IMR-90 (cell line): ENCODE results near the gene GTSE1. TPM values are rescaled to one million over a fixed set of nuclear protein-coding genes. Genes with fewer than 3 reads are reported as not detected.

ENCODE experiments used
- ATAC-seq: fragments of 200-7000 bp; cut with Tn5 transposase; 2 replicates; pipeline ENCODE4 v1.9.1; 2020; ENCODE audit warnings: low read depth, mild to moderate bottlenecking, moderate library complexity
- BruUV-seq: library from RNA; stranded (reverse); fragments of 400-500 nt; replicated peaks from 2 replicates; lab custom pipeline; 2021; lab: Mats Ljungman, UMichigan
- CTCF ChIA-PET: fragments of 300-600 bp; formaldehyde crosslinking; extraction: SDS; loops from one replicate; lab custom pipeline; 2021; ENCODE audit warnings: antibody characterized with exemption; lab: Yijun Ruan, JAX
- POLR2A ChIA-PET: fragments of 300-600 bp; sonication (Branson Sonifier 250); formaldehyde crosslinking; loops from one replicate; lab custom pipeline; 2022; ENCODE audit warnings: antibody characterized with exemption; ENCODE audit not compliant: unreplicated experiment; lab: Charles Lee
- DNase-seq: peaks from one replicate; pipeline ENCODE4 v3.0.0; 2013
- H2AFZ ChIP-seq: replicated peaks from 2 replicates; pipeline ENCODE3; 2013; ENCODE audit warnings: low read length, mild to moderate bottlenecking; ENCODE audit not compliant: poor library complexity
- H2AK5ac ChIP-seq: 2 replicates; pipeline ENCODE4 v1.6.1; 2013; ENCODE audit warnings: low read depth, low read length, inconsistent platforms
- H2AK9ac ChIP-seq: replicated peaks from 2 replicates; pipeline ENCODE3; 2013; ENCODE audit warnings: mild to moderate bottlenecking, low read depth, low read length, moderate library complexity; ENCODE audit not compliant: poor library complexity
- H2BK120ac ChIP-seq: 2 replicates; pipeline ENCODE4 v1.6.1; 2013; ENCODE audit warnings: low read depth, low read length, inconsistent platforms
- H2BK15ac ChIP-seq: 3 replicates; pipeline ENCODE4 v1.6.1; 2013; ENCODE audit warnings: low read depth, low read length, inconsistent platforms
- H2BK20ac ChIP-seq: 2 replicates; pipeline ENCODE4 v1.6.1; 2013; ENCODE audit warnings: low read depth, mild to moderate bottlenecking, inconsistent platforms, low read length, moderate library complexity
- H2BK5ac ChIP-seq: 2 replicates; pipeline ENCODE4 v1.6.1; 2013; ENCODE audit warnings: mild to moderate bottlenecking, low read depth, low read length, inconsistent platforms; ENCODE audit not compliant: poor library complexity, severe bottlenecking
- H3K14ac ChIP-seq: replicated peaks from 2 replicates; pipeline ENCODE4 v1.6.1; 2013; ENCODE audit warnings: low read depth, low read length, inconsistent platforms
- H3K18ac ChIP-seq: 2 replicates; pipeline ENCODE4 v1.6.1; 2013; ENCODE audit warnings: low read depth, low read length, control low read depth
- H3K23ac ChIP-seq: 2 replicates; pipeline ENCODE4 v1.6.1; 2013; ENCODE audit warnings: low read depth, low read length, inconsistent platforms
- H3K27ac ChIP-seq: 2 replicates; pipeline ENCODE4 v1.5.1; 2013; ENCODE audit warnings: mild to moderate bottlenecking, control low read depth, low read length; ENCODE audit not compliant: insufficient read depth
- H3K27me3 ChIP-seq: 2 replicates; pipeline ENCODE4 v1.6.1; 2013; ENCODE audit warnings: low read length; ENCODE audit not compliant: control insufficient read depth, insufficient read depth
- H3K36me3 ChIP-seq: 2 replicates; pipeline ENCODE4 v1.6.1; 2013; ENCODE audit warnings: low read length, mixed read lengths; ENCODE audit not compliant: control insufficient read depth, insufficient read depth
- H3K4ac ChIP-seq: 2 replicates; pipeline ENCODE4 v1.6.1; 2013; ENCODE audit warnings: low read depth, low read length, inconsistent platforms
- H3K4me1 ChIP-seq: 2 replicates; pipeline ENCODE4 v1.6.1; 2013; ENCODE audit warnings: low read length, mixed read lengths; ENCODE audit not compliant: control insufficient read depth, insufficient read depth
- H3K4me2 ChIP-seq: 2 replicates; pipeline ENCODE4 v1.6.1; 2013; ENCODE audit warnings: low read depth, mild to moderate bottlenecking, control low read depth, low read length, moderate library complexity
- H3K4me3 ChIP-seq: 2 replicates; pipeline ENCODE4 v1.5.1; 2013; ENCODE audit warnings: low read depth, mild to moderate bottlenecking, control low read depth, low read length, moderate library complexity; ENCODE audit not compliant: insufficient read depth
- H3K56ac ChIP-seq: 2 replicates; pipeline ENCODE4 v1.6.1; 2013; ENCODE audit warnings: low read length, inconsistent platforms; ENCODE audit not compliant: insufficient read depth; ENCODE audit errors: extremely low read depth
- H3K79me1 ChIP-seq, 2 experiments: 2 replicates each; pipeline ENCODE4 v1.6.1; 2013; ENCODE audit warnings: low read length in 2 of 2, inconsistent platforms in 1 of 2, low read depth in 1 of 2
- H3K9ac ChIP-seq: 2 replicates; pipeline ENCODE4 v1.6.1; 2013; ENCODE audit warnings: low read depth, low read length, control low read depth
- H3K9me1 ChIP-seq: 2 replicates; pipeline ENCODE4 v1.6.1; 2013; ENCODE audit warnings: low read length, inconsistent platforms; ENCODE audit not compliant: insufficient read depth
- H3K9me3 ChIP-seq: 2 replicates; pipeline ENCODE4 v1.6.1; 2013; ENCODE audit warnings: low read length; ENCODE audit not compliant: control insufficient read depth, insufficient read depth
- H4K20me1 ChIP-seq: 2 replicates; pipeline ENCODE4 v1.6.1; 2013; ENCODE audit warnings: low read length, inconsistent platforms; ENCODE audit not compliant: insufficient read depth
- H4K5ac ChIP-seq: 2 replicates; pipeline ENCODE4 v1.6.1; 2013; ENCODE audit warnings: mild to moderate bottlenecking, low read depth, low read length, control low read depth
- H4K8ac ChIP-seq, 2 experiments: 2 replicates each; pipeline ENCODE4 v1.6.1; 2013; ENCODE audit warnings: low read depth in 2 of 2, low read length in 2 of 2, control low read depth in 1 of 2, inconsistent platforms in 1 of 2
- H4K91ac ChIP-seq: 2 replicates; pipeline ENCODE4 v1.6.1; 2013; ENCODE audit warnings: low read depth, low read length, inconsistent platforms; ENCODE audit not compliant: insufficient read depth
- BHLHE40 ChIP-seq: fragments of 150-350 bp; IDR thresholded peaks from 2 replicates; pipeline ENCODE4 v1.6.1; 2016; ENCODE audit warnings: mild to moderate bottlenecking, low read depth, low read length
- CHD1 ChIP-seq: IDR thresholded peaks from 2 replicates; pipeline ENCODE4 v1.6.1; 2012; ENCODE audit warnings: low read depth, low read length, improper control_type of control experiment
- NFE2L2 ChIP-seq: fragments of 150-350 bp; IDR thresholded peaks from 2 replicates; pipeline ENCODE4 v1.6.1; 2016; ENCODE audit warnings: low read depth, mild to moderate bottlenecking, low read length
- WGBS, 2 experiments: methylation state at CpG; one replicate each; pipeline versions ENCODE4 v1.1.5 to v1.1.7; 2013; ENCODE audit warnings: missing lambda C conversion rate in 2 of 2; ENCODE audit not compliant: insufficient read length in 1 of 2; ENCODE audit errors: extremely low coverage in 2 of 2; 5-methylcytosine and 5-hydroxymethylcytosine counted together
- dilution Hi-C: fragments of 300-500 bp; cut with HindIII; formaldehyde crosslinking; loops from one replicate; pipeline ENCODE4 v1.14.3; 2018; ENCODE audit warnings: low sequenced_read_pairs; ENCODE audit not compliant: unreplicated experiment
- in situ Hi-C: fragments of 300-500 bp; cut with MboI; formaldehyde crosslinking; loops from 3 replicates; pipeline ENCODE4 v1.14.3; 2019; ENCODE audit warnings: low sequenced_read_pairs, inconsistent platforms, mixed read lengths
- intact Hi-C: fragments of 100-400 bp; cut with micrococcal nuclease; formaldehyde crosslinking; loops from 2 replicates; pipeline ENCODE4 v1.10.0; 2022
- polyA plus RNA-seq, 3 experiments: library from polyadenylated mRNA; depleted of rRNA; stranded (reverse); fragments of >200 nt; gene quantifications; 2 replicates each; pipeline ENCODE4 v1.2.3, GENCODE V29; 2012; ENCODE audit warnings: low replicate concordance in 1 of 3
- total RNA-seq: library from RNA; depleted of rRNA; stranded (reverse); fragments of >200 nt; gene quantifications from 2 replicates; pipeline ENCODE4 v1.2.3, GENCODE V29; 2012

Gene GTSE1
- total and polyA plus RNA-seq, 2 of the 4 experiments (the other 2 are of a cell fraction) = 5.9 to 17.1 TPM

GRCh38 chr22:46350646-46351045 is 54.0 kb downstream of the GTSE1 start:
- dilution Hi-C loops (no loop called here), intact Hi-C loops (no loop called here), in situ Hi-C loops (no loop called here)
- H3K27me3 ChIP-seq = no peaks in the 10 kb centered on the region
- H4K91ac ChIP-seq = no peak overlapping the region
- H3K14ac ChIP-seq = no peak overlapping the region
- TF ChIP-seq NFE2L2 = no peak
- TF ChIP-seq CHD1 = no peak
- no peak for TF ChIP-seq BHLHE40
- H2AK5ac ChIP-seq = no peak overlapping the region
- no peaks in the 10 kb centered on the region for H3K4me1 ChIP-seq
- ChIA-PET CTCF (no interaction called here), POLR2A (no interaction called here)
- H2BK15ac ChIP-seq = no peak overlapping the region
- H4K20me1 ChIP-seq = peaks cover 35% of the 10 kb centered on the region
- H2BK20ac ChIP-seq = no peak overlapping the region
- ATAC-seq = no peak
- no peak overlapping the region for H3K4me2 ChIP-seq
- no peaks in the 10 kb centered on the region for H3K9me3 ChIP-seq
- no peak overlapping the region for H3K27ac ChIP-seq
- H3K79me1 ChIP-seq = peaks cover 7 to 12% of the 10 kb centered on the region in 2 experiments
- H3K18ac ChIP-seq = no peak overlapping the region
- DNase-seq = no peak
- peaks cover 85% of the 10 kb centered on the region for H3K36me3 ChIP-seq
- H3K4me3 ChIP-seq = no peak overlapping the region
- no peak overlapping the region for H3K56ac ChIP-seq
- H4K5ac ChIP-seq = no peak overlapping the region
- 98% methylated on average over 9 of the region's 20 CpGs; no CpG with 5 or more reads in 1 of the 2 experiments for WGBS, 2 experiments
- no peak overlapping the region for H2BK5ac ChIP-seq
- H3K23ac ChIP-seq = no peak overlapping the region
- no peak overlapping the region for H2AK9ac ChIP-seq
- no peak overlapping the region for H2BK120ac ChIP-seq
- no peak overlapping the region for H4K8ac ChIP-seq
- H3K9ac ChIP-seq = no peak overlapping the region
- no TSS peak for BruUV-seq
- H2AFZ ChIP-seq = no peak overlapping the region
- H3K9me1 ChIP-seq = no peaks in the 10 kb centered on the region
- no peak overlapping the region for H3K4ac ChIP-seq
